WI38 (cell line): ENCODE results near the gene PAX5.

ENCODE experiments used
- H3K4me3 ChIP-seq: 2 replicates; pipeline ENCODE4 v1.5.1; 2011; ENCODE audit warnings: low read depth, mild to moderate bottlenecking, control low read depth, low read length
- CTCF ChIP-seq: IDR thresholded peaks from 2 replicates; pipeline ENCODE4 v1.5.1; 2012; ENCODE audit warnings: low read depth, mild to moderate bottlenecking, control low read depth, low read length

PAX5 gene

GRCh38 chr9:36825179-36825578 is 208.9 kb downstream of the PAX5 start:
- no peak overlapping the region for H3K4me3 ChIP-seq

GRCh38 chr9:36823934-36824333 is 210.1 kb downstream of the PAX5 start:
- no peak for TF ChIP-seq CTCF
- H3K4me3 ChIP-seq = no peak overlapping the region

More at GRCh38 chr9:36825179-36825578, 208.9 kb downstream of the PAX5 start:
- TF ChIP-seq CTCF = no peak

DNA sequence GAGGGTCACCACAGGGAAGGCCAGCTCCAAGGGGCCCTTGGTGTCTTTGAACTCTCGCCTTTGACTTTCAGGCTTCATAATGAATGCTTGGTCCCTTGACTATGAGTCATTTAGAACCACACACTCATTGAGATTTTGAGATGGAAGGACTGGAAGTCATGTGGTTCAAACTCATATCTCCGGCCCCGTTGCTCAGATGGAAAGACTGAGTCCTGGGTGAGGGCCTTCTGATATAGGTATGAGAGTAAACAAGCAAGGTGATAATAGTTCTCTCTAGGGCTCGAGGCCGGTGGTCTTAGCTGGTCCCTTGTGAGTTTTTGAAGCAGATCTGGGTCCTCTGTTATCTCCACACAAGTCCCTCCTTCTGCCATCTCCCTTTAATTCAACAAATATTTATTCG is 210.6 kb downstream of the PAX5 start:
- H3K4me3 ChIP-seq = no peak overlapping the region
- TF ChIP-seq CTCF = no peak

DNA sequence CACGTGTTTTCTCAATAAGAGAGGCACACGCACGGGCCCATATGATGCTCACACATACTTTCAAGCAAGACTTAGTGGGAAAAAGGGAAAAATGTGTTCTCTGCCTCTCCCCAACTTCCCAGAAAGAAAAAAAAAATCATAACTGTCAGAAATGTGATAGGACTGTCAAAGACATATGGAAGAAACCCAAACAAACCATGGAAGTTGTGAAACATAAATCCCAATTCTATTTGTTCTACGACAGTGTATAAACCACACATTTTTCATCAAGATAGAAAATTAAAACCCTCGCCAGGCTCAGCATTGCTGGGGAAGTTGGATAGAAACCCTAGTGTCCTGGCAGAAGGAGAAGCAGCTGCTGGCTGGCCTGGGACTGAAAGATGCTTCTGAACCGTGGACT is 211.9 kb downstream of the PAX5 start:
- H3K4me3 ChIP-seq = no peak overlapping the region

GRCh38 chr9:36820392-36820861 is 213.6 kb downstream of the PAX5 start:
- no peak for TF ChIP-seq CTCF
- H3K4me3 ChIP-seq = no peak overlapping the region

More for the DNA sequence above, 211.9 kb downstream of the PAX5 start:
- no peak for TF ChIP-seq CTCF

DNA sequence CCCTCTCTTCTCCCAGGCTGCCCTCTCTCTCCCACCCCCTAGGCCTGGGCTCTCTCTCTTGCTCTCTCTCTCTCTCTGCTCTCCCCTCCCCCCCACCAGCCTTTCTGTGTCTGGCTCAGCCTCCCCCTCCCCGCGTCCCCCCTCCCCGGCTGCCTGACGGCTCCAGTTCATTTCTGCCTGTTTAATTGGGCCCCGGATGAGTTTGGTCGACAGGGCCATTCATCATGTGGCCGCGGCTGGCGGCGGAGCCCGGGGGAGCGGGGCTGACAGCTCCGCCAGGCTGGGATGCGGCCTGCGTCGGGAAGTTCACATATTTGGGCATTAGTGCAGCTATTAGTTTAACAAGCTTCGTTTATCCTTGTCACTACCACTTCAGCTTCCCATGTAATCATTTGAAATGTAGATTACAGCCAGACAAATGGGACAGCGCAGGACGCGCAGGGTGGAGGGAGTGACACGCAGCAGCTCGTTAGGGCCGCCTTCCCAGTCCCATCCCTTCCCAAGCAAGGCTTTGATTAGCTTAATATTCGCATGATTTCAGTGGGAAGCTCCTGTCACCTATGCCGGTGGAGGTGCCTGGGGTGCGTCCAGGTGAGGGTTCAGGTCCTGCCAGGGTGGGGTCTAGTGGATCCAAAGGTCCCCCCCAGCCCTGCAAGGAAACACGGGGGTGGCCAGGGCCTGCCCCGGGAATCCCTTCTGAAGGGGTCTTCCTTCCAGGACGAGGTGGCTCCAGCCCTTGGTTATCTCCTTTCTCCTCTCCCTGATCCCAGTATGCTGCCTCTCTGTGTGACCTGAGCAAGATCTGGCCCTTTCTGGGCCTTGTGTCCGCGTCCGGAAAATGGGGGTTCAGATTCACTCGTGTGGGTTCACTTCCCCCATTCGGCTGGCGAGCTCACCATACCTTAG is 214.8 kb downstream of the PAX5 start:
- H3K4me3 ChIP-seq = no peak overlapping the region
- no peak for TF ChIP-seq CTCF

DNA sequence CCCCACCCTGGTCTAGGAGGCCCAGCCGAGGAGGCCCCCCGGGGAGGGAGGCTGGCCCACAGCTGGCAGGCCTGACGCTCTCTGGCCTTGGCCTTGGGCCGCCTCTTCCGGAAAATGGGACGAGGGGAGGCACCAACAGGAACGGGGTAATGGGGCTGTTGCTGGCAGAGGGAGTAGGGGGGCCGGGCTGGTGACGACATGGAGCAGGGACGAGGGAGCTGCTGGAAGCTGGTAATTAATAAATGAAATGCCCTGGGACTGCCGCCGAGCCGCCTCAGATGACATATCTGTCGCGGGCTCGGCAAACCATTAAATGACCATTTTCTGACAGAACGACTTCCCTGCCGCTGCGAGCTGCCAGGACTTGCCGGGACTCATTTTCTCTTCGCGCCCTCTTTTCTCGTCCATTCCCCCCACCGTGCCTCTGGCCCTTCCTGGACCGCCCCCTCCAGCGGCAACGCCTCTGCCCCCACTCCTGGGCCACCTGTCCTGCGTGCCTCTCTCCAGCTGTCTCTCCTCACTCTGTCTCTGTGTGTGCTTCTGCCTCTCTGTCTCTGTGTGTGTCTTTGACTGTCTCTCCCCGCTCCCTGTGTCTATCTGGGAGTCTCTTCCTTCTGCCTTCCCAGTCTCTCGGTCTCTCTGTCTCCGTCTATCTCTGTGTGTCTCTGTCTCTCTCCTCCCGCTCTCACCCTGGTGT is 215.7 kb downstream of the PAX5 start:
- no peak overlapping the region for H3K4me3 ChIP-seq
- no peak for TF ChIP-seq CTCF
